CD4-positive, alpha-beta T cell (primary cell): ENCODE results near the gene FAM131B. TPM values are rescaled to one million over a fixed set of nuclear protein-coding genes. Genes with fewer than 3 reads are reported as not detected.

Experiments
- ATAC-seq: fragments of 200-7000 bp; cut with Tn5 transposase; one replicate; pipeline ENCODE4 v1.10.0; 2022; ENCODE audit warnings: mild to moderate bottlenecking; ENCODE audit not compliant: poor library complexity
- CTCF ChIA-PET: fragments of 350-600 bp; sonication (Branson Sonifier 250); formaldehyde crosslinking; loops from one replicate; lab custom pipeline; 2021; ENCODE audit warnings: antibody characterized with exemption, inconsistent platforms; lab: Charles Lee
- POLR2A ChIA-PET: fragments of 350-600 bp; sonication (Branson Sonifier 250); formaldehyde crosslinking; loops from one replicate; lab custom pipeline; 2021; ENCODE audit warnings: antibody characterized with exemption, inconsistent platforms; lab: Charles Lee
- DNase-seq, 14 experiments: peaks; one replicate each; pipeline ENCODE4 v3.0.0-alpha.2; 2013 to 2020; ENCODE audit warnings: mixed read lengths in 2 of 14
- H3K27ac ChIP-seq, 2 donors: one replicate each; pipeline versions ENCODE4 v1.5.1 to v1.7.0; 2013; ENCODE audit warnings: low read length in 2 of 2, low read depth in 1 of 2, mild to moderate bottlenecking in 1 of 2
- H3K27me3 ChIP-seq, 2 experiments: 1 replicate in 1 of 2; 2 replicates in 1 of 2; pipeline versions ENCODE4 v1.6.1 to v1.7.0; 2013; ENCODE audit warnings: low read length in 2 of 2, control low read depth in 1 of 2, mild to moderate bottlenecking in 1 of 2, moderate library complexity in 1 of 2; ENCODE audit not compliant: insufficient read depth in 2 of 2, control insufficient read depth in 1 of 2
- H3K36me3 ChIP-seq: one replicate; pipeline ENCODE4 v1.6.1; 2013; ENCODE audit warnings: low read length, control low read depth; ENCODE audit not compliant: insufficient read depth
- H3K4me1 ChIP-seq: one replicate; pipeline ENCODE4 v1.6.1; 2013; ENCODE audit warnings: low read length, control low read depth; ENCODE audit not compliant: insufficient read depth
- H3K4me3 ChIP-seq: one replicate; pipeline ENCODE4 v1.5.1; 2013; ENCODE audit warnings: mild to moderate bottlenecking, low read length, moderate library complexity
- H3K9me3 ChIP-seq, 2 experiments: 1 replicate in 1 of 2; 2 replicates in 1 of 2; pipeline versions ENCODE4 v1.6.1 to v1.7.0; 2013; ENCODE audit warnings: low read length in 2 of 2, mild to moderate bottlenecking in 2 of 2, control low read depth in 1 of 2, moderate library complexity in 1 of 2; ENCODE audit not compliant: control insufficient read depth in 1 of 2, insufficient read depth in 1 of 2
- H3K27ac Mint-ChIP-seq: one replicate; pipeline ENCODE4 v1.8.0; 2020; ENCODE audit warnings: mixed read lengths
- H3K27me3 Mint-ChIP-seq: one replicate; pipeline ENCODE4 v1.8.0; 2021; ENCODE audit warnings: mixed read lengths
- H3K36me3 Mint-ChIP-seq: one replicate; pipeline ENCODE4 v1.8.0; 2021; ENCODE audit warnings: low read depth, mixed read lengths
- H3K4me1 Mint-ChIP-seq: one replicate; pipeline ENCODE4 v1.8.0; 2021; ENCODE audit warnings: low read depth, mixed read lengths
- H3K4me3 Mint-ChIP-seq: one replicate; pipeline ENCODE4 v1.8.0; 2020; ENCODE audit warnings: mild to moderate bottlenecking, mixed read lengths
- H3K9me3 Mint-ChIP-seq: one replicate; pipeline ENCODE4 v1.8.0; 2020; ENCODE audit warnings: mixed read lengths
- CTCF ChIP-seq: fragments of 200-600 bp; IDR thresholded peaks from one replicate; pipeline ENCODE4 v1.8.0; 2022; ENCODE audit warnings: antibody characterized with exemption, mild to moderate bottlenecking
- intact Hi-C, 2 experiments: fragments of 100-400 bp; cut with DNase I in 1 of 2; cut with micrococcal nuclease in 1 of 2; formaldehyde crosslinking; loops; one replicate each; pipeline versions ENCODE4 v1.15.1 to v1.9.0; 2023 to 2025; cut with DNase I, micrococcal nuclease
- total RNA-seq, 174 experiments: library from RNA in 2 of 174; stranded (reverse) in 2 of 174; gene quantifications; one replicate each; pipeline ENCODE4 v1.2.3 and lab custom pipeline; 2021 to 2026

The FAM131B gene
- total RNA-seq, 2 experiments from 2014 or later, result 0.14 TPM; not detected in 1

GRCh38 chr7:143397710-143398530 is 35.4 kb upstream of the FAM131B start:
- ChIA-PET POLR2A (interaction anchor here (1.7 kb wide), 1 partner anchor 13 kb away, joined by 8 read pairs; no protein-coding TSS in a partner anchor), CTCF (no interaction called here)
- intact Hi-C loops, result no loop called here
- Mint-ChIP-seq H3K4me3 (no peak overlapping the region), H3K4me1 (peaks cover 22% of the 10 kb centered on the region), H3K27ac (no peak overlapping the region), H3K9me3 (no peaks in the 10 kb centered on the region), H3K27me3 (no peaks in the 10 kb centered on the region), H3K36me3 (peaks cover 84% of the 10 kb centered on the region)
- Histone ChIP-seq H3K4me3 (no peak overlapping the region), H3K27ac (no peak overlapping the region), H3K27me3 (no peaks in the 10 kb centered on the region), H3K4me1 (peaks cover 12% of the 10 kb centered on the region), H3K36me3 (peaks cover 73% of the 10 kb centered on the region), H3K9me3 (no peaks in the 10 kb centered on the region)
- ATAC-seq (no peak), DNase-seq (no peak)
- no peak for TF ChIP-seq CTCF

DNA sequence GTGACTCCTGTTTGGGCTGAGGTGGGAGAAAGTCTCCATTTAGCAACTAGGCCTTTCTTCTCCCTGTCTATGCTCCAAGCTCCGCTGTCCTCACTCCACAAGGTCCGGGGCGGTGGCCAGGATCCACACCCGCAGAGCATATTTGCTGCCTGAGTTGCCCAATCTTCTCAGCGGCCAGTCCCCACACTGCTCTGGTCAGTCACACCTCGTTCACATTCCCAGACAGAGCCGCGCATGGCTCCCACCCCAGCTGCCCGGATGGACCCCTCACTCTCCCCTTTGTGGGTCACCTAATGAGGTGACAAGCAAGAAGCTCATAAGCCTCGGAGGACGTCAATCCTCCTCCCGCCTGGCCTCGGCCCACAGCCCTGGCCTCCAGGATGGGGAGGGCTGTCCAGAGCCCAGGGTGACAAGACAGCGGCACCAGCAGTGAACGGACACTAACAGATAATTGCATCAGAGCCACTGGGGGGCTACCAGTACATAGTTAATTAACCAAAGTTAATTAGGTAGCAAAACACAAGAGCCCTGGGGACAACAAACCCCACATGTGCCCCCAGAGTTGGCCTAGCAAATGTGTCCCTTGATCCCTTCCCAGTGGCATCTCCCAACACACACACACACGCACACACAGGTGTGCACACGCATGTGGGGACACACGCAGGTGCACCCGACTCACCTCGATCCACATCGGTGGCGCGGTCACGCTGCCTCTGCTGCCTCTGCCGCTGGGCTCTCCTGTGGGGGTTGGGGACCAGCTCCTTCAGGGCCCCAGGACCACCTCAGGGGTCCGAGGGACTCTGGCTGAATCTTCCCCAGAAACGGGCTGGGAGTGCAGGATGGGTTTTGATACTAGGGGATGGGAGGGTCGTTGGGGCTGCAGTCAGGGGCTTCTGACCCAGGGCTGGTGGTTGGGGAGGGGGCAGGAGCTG is 34.4 kb upstream of the FAM131B start:
- H3K9me3 ChIP-seq, result no peaks in the 10 kb centered on the region
- peaks cover 10% of the 10 kb centered on the region for H3K4me1 ChIP-seq
- peaks cover 77% of the 10 kb centered on the region for H3K36me3 ChIP-seq
- intact Hi-C loops, result no loop called here
- H3K27me3 ChIP-seq, result no peaks in the 10 kb centered on the region
- H3K4me3 Mint-ChIP-seq, result no peak overlapping the region
- no peak overlapping the region for H3K27ac ChIP-seq
- no peak overlapping the region for H3K4me3 ChIP-seq
- peaks cover 94% of the 10 kb centered on the region for H3K36me3 Mint-ChIP-seq
- H3K27ac Mint-ChIP-seq, result no peak overlapping the region
- no peaks in the 10 kb centered on the region for H3K9me3 Mint-ChIP-seq
- ATAC-seq, result no peak
- TF ChIP-seq CTCF, result no peak
- POLR2A ChIA-PET, result no interaction called here
- H3K4me1 Mint-ChIP-seq, result peaks cover 13% of the 10 kb centered on the region
- no peaks in the 10 kb centered on the region for H3K27me3 Mint-ChIP-seq
- CTCF ChIA-PET, result interaction anchor here (1.7 kb wide), 1 partner anchor 17 kb away, joined by 9 read pairs; no protein-coding TSS in a partner anchor
- no peak for DNase-seq

GRCh38 chr7:143396182-143396581 is 33.7 kb upstream of the FAM131B start:
- ATAC-seq (no peak), DNase-seq (no peak)
- Mint-ChIP-seq H3K4me3 (no peak overlapping the region), H3K36me3 (peaks cover 95% of the 10 kb centered on the region), H3K4me1 (peaks cover 9% of the 10 kb centered on the region), H3K27me3 (no peaks in the 10 kb centered on the region), H3K27ac (no peak overlapping the region), H3K9me3 (no peaks in the 10 kb centered on the region)
- TF ChIP-seq CTCF, result no peak
- Histone ChIP-seq H3K4me3 (no peak overlapping the region), H3K4me1 (peaks cover 9% of the 10 kb centered on the region), H3K36me3 (peaks cover 79% of the 10 kb centered on the region), H3K9me3 (no peaks in the 10 kb centered on the region), H3K27ac (no peak overlapping the region), H3K27me3 (no peaks in the 10 kb centered on the region)
- CTCF ChIA-PET, result interaction anchor here (1.7 kb wide), 1 partner anchor 16 kb away, joined by 9 read pairs; no protein-coding TSS in a partner anchor
- POLR2A ChIA-PET, result interaction anchor here (1.7 kb wide), 1 partner anchor 12 kb away, joined by 7 read pairs; the partner anchor contains the start of gene EPHA1
- intact Hi-C loops, result no loop called here
